ENCODE data around the gene C1R.
"Not testable (repeated sequence)": the region's sequence is repeated elsewhere in the genome, so short reads cannot be mapped to it uniquely, and the experiment has no call there.

Gene C1R

GRCh38 chr12:7118881-7119280, 26.6 kb upstream of the C1R start:
- DNase-seq, result no peak

- DNase-seq, result no peak
Measured at GRCh38 chr12:7117670-7118069, 25.4 kb upstream of the C1R start.

- DNase-seq, result no peak
Measured at GRCh38 chr12:7116916-7117315, 24.7 kb upstream of the C1R start.

- no peak for DNase-seq
Measured at GRCh38 chr12:7116196-7116595, 24.0 kb upstream of the C1R start.

GRCh38 chr12:7114851-7115250, 22.6 kb upstream of the C1R start:
- no peak for DNase-seq

- DNase-seq, result no peak
Measured at GRCh38 chr12:7114008-7114407, 21.8 kb upstream of the C1R start.

GRCh38 chr12:7113389-7113871, 21.2 kb upstream of the C1R start:
- DNase-seq, result no peak

- no peak for DNase-seq
Measured at GRCh38 chr12:7112041-7112440, 19.8 kb upstream of the C1R start.

- no peak for DNase-seq
Measured at GRCh38 chr12:7110661-7111060, 18.4 kb upstream of the C1R start.

GRCh38 chr12:7109572-7109920, 17.3 kb upstream of the C1R start:
- DNase-seq, result no peak

GRCh38 chr12:7108796-7109571, 16.7 kb upstream of the C1R start, which contains the start of gene C1RL:
Gene C1RL, minus strand, starts transcription at chr12:7109214. Its CDS starts 34 bp downstream, at chr12:7109180.
- DNase-seq, result peak; percentile 47

GRCh38 chr12:7108003-7108795, 16.0 kb upstream of the C1R start:
- DNase-seq, result peak; percentile 53

- DNase-seq, result no peak
Measured at GRCh38 chr12:7107636-7108002, 15.4 kb upstream of the C1R start.

- not testable (repeated sequence) for DNase-seq
Measured at GRCh38 chr12:7107181-7107580, 14.9 kb upstream of the C1R start.

GRCh38 chr12:7106082-7106481, 13.8 kb upstream of the C1R start:
- no peak for DNase-seq

- DNase-seq, result no peak
Measured at GRCh38 chr12:7103837-7104584, 11.8 kb upstream of the C1R start.

- no peak for DNase-seq
Measured at GRCh38 chr12:7102582-7102981, 10.3 kb upstream of the C1R start.

GRCh38 chr12:7101694-7102131, 9.5 kb upstream of the C1R start:
- DNase-seq, result no peak

GRCh38 chr12:7101047-7101693, 8.9 kb upstream of the C1R start:
- no peak for DNase-seq

- DNase-seq, result no peak
Measured at GRCh38 chr12:7100239-7100638, 8.0 kb upstream of the C1R start.

- no peak for DNase-seq
Measured at GRCh38 chr12:7099290-7099996, 7.2 kb upstream of the C1R start.

GRCh38 chr12:7096979-7097378, 4.7 kb upstream of the C1R start:
- no peak for DNase-seq
